Neural progenitor cell (in vitro differentiated cells): ENCODE data around the gene CLINT1. TPM values are rescaled to one million over a fixed set of nuclear protein-coding genes. Genes with fewer than 3 reads are reported as not detected.

Experiments
- DNase-seq: peaks from one replicate; pipeline ENCODE4 v3.0.0-alpha.2; 2016; ENCODE audit warnings: low spot score
- H2AFZ ChIP-seq: fragments of 200-600 bp; sonication (generic); replicated peaks from 2 replicates; pipeline ENCODE4 v1.6.1; 2016; ENCODE audit warnings: antibody characterized with exemption
- H3F3A ChIP-seq: fragments of 200-600 bp; sonication (generic); 2 replicates; pipeline ENCODE4 v1.6.1; 2016; ENCODE audit warnings: antibody characterized with exemption, low read depth
- H3K27ac ChIP-seq: fragments of 200-600 bp; sonication (generic); 2 replicates; pipeline ENCODE4 v1.5.1; 2016; ENCODE audit warnings: mild to moderate bottlenecking
- H3K27me3 ChIP-seq: fragments of 200-600 bp; sonication (generic); 2 replicates; pipeline ENCODE4 v1.6.1; 2016; ENCODE audit warnings: mild to moderate bottlenecking, moderate library complexity
- H3K36me3 ChIP-seq: fragments of 200-600 bp; sonication (generic); 2 replicates; pipeline ENCODE4 v1.5.1; 2016
- H3K4me1 ChIP-seq: fragments of 200-600 bp; sonication (generic); 2 replicates; pipeline ENCODE4 v1.6.1; 2016; ENCODE audit warnings: mixed run types
- H3K4me2 ChIP-seq: fragments of 200-600 bp; sonication (generic); 2 replicates; pipeline ENCODE4 v1.6.1; 2016
- H3K4me3 ChIP-seq: fragments of 200-600 bp; sonication (generic); 2 replicates; pipeline ENCODE4 v1.5.1; 2016
- H3K79me2 ChIP-seq: fragments of 200-600 bp; sonication (generic); 2 replicates; pipeline ENCODE4 v1.6.1; 2016; ENCODE audit warnings: low read depth
- H3K9ac ChIP-seq: fragments of 200-600 bp; sonication (generic); 2 replicates; pipeline ENCODE4 v1.6.1; 2016
- H3K9me3 ChIP-seq: fragments of 200-600 bp; sonication (generic); 2 replicates; pipeline ENCODE4 v1.5.1; 2016; ENCODE audit warnings: low read depth
- H4K20me1 ChIP-seq: fragments of 200-600 bp; sonication (generic); 2 replicates; pipeline ENCODE4 v1.6.1; 2016; ENCODE audit warnings: low read depth
- H3K27ac Mint-ChIP-seq: 3 replicates; pipeline ENCODE4 v1.8.0; 2021; ENCODE audit warnings: mixed read lengths
- H3K27me3 Mint-ChIP-seq: 2 replicates; pipeline ENCODE4 v1.8.0; 2022; ENCODE audit warnings: low read depth, mild to moderate bottlenecking, inconsistent platforms, moderate library complexity, mixed read lengths; ENCODE audit not compliant: insufficient read depth
- H3K36me3 Mint-ChIP-seq: 3 replicates; pipeline ENCODE4 v1.8.0; 2021; ENCODE audit warnings: mixed read lengths
- H3K4me1 Mint-ChIP-seq: 3 replicates; pipeline ENCODE4 v1.8.0; 2021; ENCODE audit warnings: mixed read lengths
- H3K4me3 Mint-ChIP-seq: 3 replicates; pipeline ENCODE4 v1.8.0; 2021; ENCODE audit warnings: mild to moderate bottlenecking, moderate library complexity, mixed read lengths
- H3K9me3 Mint-ChIP-seq: 3 replicates; pipeline ENCODE4 v1.8.0; 2020; ENCODE audit warnings: mixed read lengths
- EZH2 ChIP-seq: fragments of 200-600 bp; sonication (generic); IDR thresholded peaks from 2 replicates; pipeline ENCODE4 v1.6.1; 2017; ENCODE audit warnings: antibody characterized with exemption, mild to moderate bottlenecking, moderate library complexity
- EZH2phosphoT487 ChIP-seq: fragments of 200-600 bp; sonication (generic); IDR thresholded peaks from 2 replicates; pipeline ENCODE4 v1.6.1; 2017; ENCODE audit warnings: antibody characterized with exemption
- total RNA-seq: library from RNA; depleted of rRNA; stranded (reverse); fragments of >200 nt; gene quantifications from 2 replicates; pipeline ENCODE4 v1.2.3, GENCODE V29; 2015; ENCODE audit warnings: low replicate concordance
- TF ChIP-seq, protein P1 (sequence below): fragments of 200-600 bp; sonication (generic); IDR thresholded peaks from 2 replicates; pipeline ENCODE4 v1.5.1; 2017; ENCODE audit warnings: antibody characterized with exemption, mild to moderate bottlenecking

Gene CLINT1
- total RNA-seq, 1 donor from 2014 or later, result 65.0 TPM

DNA sequence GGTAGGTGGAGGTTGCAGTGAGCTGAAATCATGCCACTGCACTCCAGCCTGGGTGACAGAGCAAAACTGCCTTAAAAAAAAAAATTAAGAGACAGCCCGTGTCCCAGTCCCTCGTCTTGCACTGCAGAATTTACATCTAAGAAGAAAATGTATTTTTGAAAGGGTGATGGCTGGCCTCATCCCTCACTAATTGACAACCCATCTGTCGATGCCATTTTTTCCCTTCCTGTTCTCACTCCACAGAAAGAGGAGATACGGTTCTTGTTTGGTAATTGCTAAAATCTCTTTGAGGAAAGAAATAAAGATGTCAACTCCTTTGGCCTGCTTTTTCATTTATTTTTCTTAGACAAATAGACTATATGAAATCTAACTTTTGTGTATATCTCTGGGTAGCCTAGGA is 117.8 kb downstream of the CLINT1 start:
- H3K4me3 Mint-ChIP-seq, result no peak overlapping the region
- Histone ChIP-seq H3K9ac (no peak overlapping the region), H3K4me3 (no peak overlapping the region), H3K79me2 (no peaks in the 10 kb centered on the region), H3K4me1 (peaks cover 5% of the 10 kb centered on the region), H3K27ac (no peak overlapping the region), H2AFZ (no peak overlapping the region), H3F3A (no peaks in the 10 kb centered on the region), H3K27me3 (peaks cover 15% of the 10 kb centered on the region), H4K20me1 (no peaks in the 10 kb centered on the region), H3K4me2 (no peak overlapping the region), H3K36me3 (peaks cover 9% of the 10 kb centered on the region), H3K9me3 (no peaks in the 10 kb centered on the region)
- TF ChIP-seq EZH2 (no peak), EZH2phosphoT487 (no peak)
- TF ChIP-seq, protein P1, sequence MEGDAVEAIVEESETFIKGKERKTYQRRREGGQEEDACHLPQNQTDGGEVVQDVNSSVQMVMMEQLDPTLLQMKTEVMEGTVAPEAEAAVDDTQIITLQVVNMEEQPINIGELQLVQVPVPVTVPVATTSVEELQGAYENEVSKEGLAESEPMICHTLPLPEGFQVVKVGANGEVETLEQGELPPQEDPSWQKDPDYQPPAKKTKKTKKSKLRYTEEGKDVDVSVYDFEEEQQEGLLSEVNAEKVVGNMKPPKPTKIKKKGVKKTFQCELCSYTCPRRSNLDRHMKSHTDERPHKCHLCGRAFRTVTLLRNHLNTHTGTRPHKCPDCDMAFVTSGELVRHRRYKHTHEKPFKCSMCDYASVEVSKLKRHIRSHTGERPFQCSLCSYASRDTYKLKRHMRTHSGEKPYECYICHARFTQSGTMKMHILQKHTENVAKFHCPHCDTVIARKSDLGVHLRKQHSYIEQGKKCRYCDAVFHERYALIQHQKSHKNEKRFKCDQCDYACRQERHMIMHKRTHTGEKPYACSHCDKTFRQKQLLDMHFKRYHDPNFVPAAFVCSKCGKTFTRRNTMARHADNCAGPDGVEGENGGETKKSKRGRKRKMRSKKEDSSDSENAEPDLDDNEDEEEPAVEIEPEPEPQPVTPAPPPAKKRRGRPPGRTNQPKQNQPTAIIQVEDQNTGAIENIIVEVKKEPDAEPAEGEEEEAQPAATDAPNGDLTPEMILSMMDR, result no peak
- no peak overlapping the region for H3K27ac Mint-ChIP-seq
- no peaks in the 10 kb centered on the region for H3K27me3 Mint-ChIP-seq
- peaks cover 4% of the 10 kb centered on the region for H3K36me3 Mint-ChIP-seq
- no peak for DNase-seq
- no peaks in the 10 kb centered on the region for H3K9me3 Mint-ChIP-seq
- peaks cover 19% of the 10 kb centered on the region for H3K4me1 Mint-ChIP-seq

DNA sequence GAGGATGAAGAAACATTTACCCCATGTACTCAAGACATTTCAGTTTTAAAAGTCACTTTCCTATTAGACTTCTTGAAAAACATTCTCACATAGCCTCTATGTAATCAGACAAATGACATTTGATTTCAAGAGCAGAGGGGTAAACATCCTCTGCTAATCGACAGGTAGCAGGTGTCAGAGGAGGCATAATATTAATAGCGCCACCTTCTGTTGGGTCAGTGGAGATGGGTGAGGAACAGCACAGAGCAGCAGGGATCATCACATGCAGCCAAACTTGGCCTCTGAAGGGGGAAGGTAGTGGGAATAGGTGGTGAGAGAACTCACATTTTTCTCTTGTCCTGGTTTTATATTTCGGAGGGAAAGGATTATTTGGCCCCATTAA is 118.7 kb downstream of the CLINT1 start:
- H3K27me3 ChIP-seq, result peaks cover 13% of the 10 kb centered on the region
- peaks cover 9% of the 10 kb centered on the region for H3K36me3 ChIP-seq
- H4K20me1 ChIP-seq, result no peaks in the 10 kb centered on the region
- no peak overlapping the region for H3K4me3 ChIP-seq
- peak; percentile 36 for DNase-seq
- H2AFZ ChIP-seq, result no peak overlapping the region
- no peak overlapping the region for H3K9ac ChIP-seq
- H3K27ac ChIP-seq, result no peak overlapping the region
- Mint-ChIP-seq H3K4me3 (no peak overlapping the region), H3K36me3 (peaks cover 2% of the 10 kb centered on the region), H3K4me1 (peaks cover 14% of the 10 kb centered on the region), H3K9me3 (no peaks in the 10 kb centered on the region), H3K27me3 (no peaks in the 10 kb centered on the region), H3K27ac (no peak overlapping the region)
- no peaks in the 10 kb centered on the region for H3K9me3 ChIP-seq
- H3F3A ChIP-seq, result no peaks in the 10 kb centered on the region
- TF ChIP-seq, protein P1, result peak; percentile 67
- TF ChIP-seq EZH2, result no peak
- no peak for TF ChIP-seq EZH2phosphoT487
- no peaks in the 10 kb centered on the region for H3K79me2 ChIP-seq
- peaks cover 5% of the 10 kb centered on the region for H3K4me1 ChIP-seq
- no peak overlapping the region for H3K4me2 ChIP-seq

DNA sequence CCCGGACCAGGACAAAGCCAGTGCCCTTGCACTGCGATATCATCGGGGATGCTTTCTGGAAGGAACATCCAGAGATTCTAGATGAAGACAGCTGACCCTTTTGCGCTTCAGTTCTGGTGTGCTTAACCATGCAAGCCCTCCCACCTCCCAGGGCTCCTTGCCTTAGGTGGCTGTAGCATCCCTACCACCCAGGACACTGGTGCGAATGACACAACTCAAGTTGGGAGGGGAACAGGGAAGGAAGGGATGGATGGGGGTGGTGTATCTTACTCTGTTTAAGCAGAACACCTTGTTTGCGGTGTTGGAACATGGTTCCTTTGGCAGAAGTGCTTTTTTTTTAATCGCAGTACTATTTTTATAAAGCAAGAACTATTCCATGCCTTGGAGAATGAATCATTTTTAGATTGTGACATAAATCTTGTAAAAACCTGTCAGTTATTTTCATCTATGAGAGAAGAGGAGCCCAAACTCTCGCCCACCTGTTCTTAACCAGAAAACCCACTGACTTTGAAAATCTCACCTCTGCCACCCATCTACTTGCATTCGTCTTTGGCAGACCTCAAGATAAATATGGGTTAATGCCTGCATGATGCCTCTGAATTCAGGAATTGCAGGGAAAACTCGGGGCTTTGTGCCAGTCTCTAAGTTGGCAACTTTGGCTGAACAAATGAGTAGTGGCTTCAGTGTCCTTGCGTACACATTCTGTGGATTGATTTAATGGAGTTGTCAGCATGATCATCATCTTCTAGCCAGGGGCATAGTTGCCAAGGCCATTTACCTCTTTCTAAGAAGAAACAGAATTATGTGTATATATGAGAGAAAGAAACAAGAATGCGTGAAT is 119.3 kb downstream of the CLINT1 start:
- TF ChIP-seq, protein P1, result no peak
- TF ChIP-seq EZH2phosphoT487 (no peak), EZH2 (no peak)
- Histone ChIP-seq H3K4me2 (no peak overlapping the region), H3K9ac (no peak overlapping the region), H3K4me3 (no peak overlapping the region), H3K4me1 (peaks cover under 1% of the 10 kb centered on the region), H3K79me2 (no peaks in the 10 kb centered on the region), H3K9me3 (no peaks in the 10 kb centered on the region), H3K27me3 (peaks cover 7% of the 10 kb centered on the region), H3K27ac (no peak overlapping the region), H3K36me3 (peaks cover 9% of the 10 kb centered on the region), H3F3A (no peaks in the 10 kb centered on the region), H4K20me1 (no peaks in the 10 kb centered on the region), H2AFZ (no peak overlapping the region)
- Mint-ChIP-seq H3K4me1 (peaks cover 10% of the 10 kb centered on the region), H3K36me3 (peaks cover 2% of the 10 kb centered on the region), H3K4me3 (no peak overlapping the region), H3K27ac (no peak overlapping the region), H3K27me3 (no peaks in the 10 kb centered on the region), H3K9me3 (no peaks in the 10 kb centered on the region)
- DNase-seq, result no peak
